HG03565 (cell line): ENCODE data around the gene AHCYL2.
A peak's percentile ranks its signal among the peaks of the same experiment; 100 is the strongest.
"Not testable (repeated sequence)": the region's sequence is repeated elsewhere in the genome, so short reads cannot be mapped to it uniquely, and the experiment has no call there.

Experiments
- ATAC-seq: cut with Tn5 transposase; IDR thresholded peaks from one replicate; pipeline ENCODE4 v1.9.1; 2021; ENCODE audit warnings: mild to moderate bottlenecking, moderate library complexity; ENCODE audit not compliant: unreplicated experiment

The AHCYL2 gene

GRCh38 chr7:129208667-129209066 is 16.2 kb upstream of the AHCYL2 start:
- ATAC-seq: no peak

DNA sequence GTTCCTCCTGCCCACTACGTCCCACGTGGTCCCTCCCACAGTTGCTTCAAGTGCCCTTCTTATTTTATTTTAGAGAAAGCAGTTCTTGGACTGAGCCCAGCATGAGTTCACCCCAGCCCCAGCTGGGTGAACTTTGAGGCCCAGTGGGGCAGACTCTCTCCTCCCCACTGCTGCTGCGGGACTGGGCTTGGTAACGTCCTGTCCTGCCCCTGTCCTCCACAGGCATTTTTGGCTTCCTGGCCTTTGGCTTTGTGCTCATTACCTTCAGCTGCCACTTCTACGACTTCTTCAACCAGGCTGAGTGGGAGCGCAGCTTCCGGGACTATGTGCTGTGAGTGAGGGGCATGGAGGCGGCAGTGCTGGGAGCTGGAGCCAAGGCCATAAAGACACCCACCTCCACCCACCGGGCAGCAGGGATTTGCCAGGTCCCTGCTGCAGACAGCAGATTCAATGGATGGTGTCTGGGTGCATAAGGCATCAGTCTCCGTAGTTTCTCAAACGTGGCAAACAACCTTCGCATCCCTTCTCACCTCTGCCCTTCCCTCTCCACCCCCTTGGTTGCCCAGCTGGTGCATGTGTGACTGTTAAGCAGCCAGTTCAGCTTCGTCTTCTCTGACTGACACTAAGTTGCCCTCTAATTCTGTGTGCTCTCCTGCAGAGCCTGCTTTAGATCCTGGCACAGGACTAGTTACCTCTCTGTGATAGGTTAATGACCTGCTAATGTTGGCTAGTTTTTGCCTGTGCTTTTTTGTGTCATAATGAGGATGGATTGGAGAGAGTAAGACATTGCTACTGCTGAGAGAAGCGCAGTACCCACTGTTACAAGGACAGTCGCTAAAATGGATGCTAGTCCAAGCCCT is 15.5 kb upstream of the AHCYL2 start:
- ATAC-seq: no peak

GRCh38 chr7:129210256-129210988 is 14.4 kb upstream of the AHCYL2 start:
- no peak for ATAC-seq

- ATAC-seq: no peak
These were observed 13.9 kb upstream of the AHCYL2 start for GRCh38 chr7:129210989-129211312.

DNA sequence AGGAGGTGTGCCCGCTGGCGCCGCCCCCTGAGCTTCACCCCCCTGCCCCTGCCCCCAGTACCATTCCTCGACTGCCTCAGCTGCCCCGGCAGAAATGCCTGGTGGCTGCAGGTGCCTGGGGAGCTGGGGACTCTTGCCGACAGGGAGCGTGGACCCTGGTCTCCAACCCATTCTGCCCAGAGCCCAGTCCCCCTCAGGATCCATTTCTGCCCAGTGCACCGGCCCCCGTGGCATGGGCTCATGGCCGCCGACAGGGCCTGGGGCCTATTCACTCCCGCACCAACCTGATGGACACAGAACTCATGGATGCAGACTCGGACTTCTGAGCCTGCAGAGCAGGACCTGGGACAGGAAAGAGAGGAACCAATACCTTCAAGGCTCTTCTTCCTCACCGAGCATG is 12.7 kb upstream of the AHCYL2 start:
- ATAC-seq: no peak

DNA sequence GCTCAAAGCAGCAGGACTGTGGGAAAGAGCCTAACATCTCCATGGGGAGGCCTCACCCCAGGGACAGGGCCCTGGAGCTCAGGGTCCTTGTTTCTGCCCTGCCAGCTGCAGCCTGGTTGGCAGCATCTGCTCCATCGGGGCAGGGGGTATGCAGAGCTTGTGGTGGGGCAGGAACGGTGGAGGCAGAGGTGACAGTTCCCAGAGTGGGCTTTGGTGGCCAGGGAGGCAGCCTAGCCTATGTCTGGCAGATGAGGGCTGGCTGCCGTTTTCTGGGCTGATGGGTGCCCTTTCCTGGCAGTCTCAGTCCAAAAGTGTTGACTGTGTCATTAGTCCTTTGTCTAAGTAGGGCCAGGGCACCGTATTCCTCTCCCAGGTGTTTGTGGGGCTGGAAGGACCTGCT is 12.2 kb upstream of the AHCYL2 start:
- no peak for ATAC-seq

GRCh38 chr7:129213828-129214227 is 11.0 kb upstream of the AHCYL2 start:
- no peak for ATAC-seq

GRCh38 chr7:129215691-129216090 is 9.1 kb upstream of the AHCYL2 start:
- ATAC-seq: not testable (repeated sequence)

- not testable (repeated sequence) for ATAC-seq
These were observed 8.6 kb upstream of the AHCYL2 start for GRCh38 chr7:129216101-129216715.

GRCh38 chr7:129216821-129217416 is 7.9 kb upstream of the AHCYL2 start:
- not testable (repeated sequence) for ATAC-seq

- no peak for ATAC-seq
These were observed 6.2 kb upstream of the AHCYL2 start for GRCh38 chr7:129218514-129219062.

DNA sequence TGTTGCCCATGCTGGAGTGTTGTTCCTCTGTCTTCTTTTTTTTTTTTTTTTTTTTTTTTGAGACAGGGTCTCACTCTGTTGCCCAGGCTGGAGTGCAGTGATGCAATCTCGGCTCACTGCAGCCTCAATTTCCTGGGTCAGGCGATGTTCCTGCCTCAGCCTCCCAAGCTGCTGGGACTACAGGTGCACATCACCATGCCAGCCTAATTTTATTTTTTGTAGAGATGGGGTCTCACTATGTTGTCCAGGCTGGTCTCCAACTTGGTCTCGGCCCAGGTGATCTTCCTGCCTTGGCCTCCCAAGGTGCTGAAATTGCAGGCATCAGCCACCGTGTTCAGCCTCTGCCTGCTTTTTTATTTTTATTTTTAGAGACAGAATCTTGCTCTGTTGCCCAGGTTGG is 5.7 kb upstream of the AHCYL2 start:
- ATAC-seq: not testable (repeated sequence)

DNA sequence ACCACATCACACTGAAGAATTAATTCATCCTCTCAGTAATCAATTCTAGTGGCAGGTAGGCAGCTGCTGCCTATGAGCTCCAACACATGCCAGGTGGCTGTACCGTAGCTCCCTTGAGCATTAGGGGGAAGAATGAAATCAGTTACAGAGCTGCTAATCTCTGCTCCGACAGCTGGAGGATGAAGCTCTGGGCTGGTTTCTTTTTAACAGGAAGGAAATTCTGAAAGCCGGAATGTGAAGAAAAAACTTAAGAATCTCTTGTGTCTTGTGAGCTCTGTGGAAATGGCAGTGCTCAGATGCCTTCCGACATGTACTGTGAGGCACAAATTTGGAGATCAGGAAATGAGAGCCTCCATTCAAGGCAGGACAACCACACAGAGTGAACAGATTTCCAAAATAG is 2.8 kb upstream of the AHCYL2 start:
- no peak for ATAC-seq

DNA sequence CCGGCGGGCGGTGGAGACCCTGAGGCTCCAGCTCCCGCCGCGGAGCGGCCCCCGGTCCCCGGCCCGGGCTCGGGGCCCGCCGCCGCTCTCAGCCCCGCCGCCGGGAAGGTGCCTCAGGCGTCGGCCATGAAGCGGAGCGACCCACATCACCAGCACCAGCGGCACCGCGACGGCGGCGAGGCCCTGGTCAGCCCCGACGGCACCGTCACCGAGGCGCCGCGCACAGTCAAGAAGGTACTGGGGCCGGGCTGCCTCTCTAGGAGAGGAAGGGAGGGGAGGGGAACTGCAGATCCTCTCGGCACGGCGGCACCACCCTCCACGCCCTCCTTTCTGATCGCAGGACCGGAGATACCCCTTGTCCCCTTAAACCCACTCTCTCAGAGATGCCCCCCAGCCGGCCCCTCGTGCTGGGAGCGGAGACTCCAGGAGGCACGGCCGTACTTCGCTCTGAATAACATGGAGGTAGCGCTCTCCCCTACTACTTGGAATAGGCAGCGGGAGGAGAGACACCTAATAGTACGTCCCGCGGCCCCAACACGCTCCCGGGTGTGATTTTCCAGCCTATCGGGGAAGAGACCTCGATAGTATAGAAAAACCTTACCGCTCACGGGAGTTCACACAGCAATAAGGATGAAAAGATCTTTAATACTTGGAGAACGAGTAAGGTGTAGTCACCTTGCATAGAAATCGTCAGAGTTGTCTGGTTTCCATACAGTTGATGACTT is 538 bp downstream of the AHCYL2 start:
- peak; percentile 22 for ATAC-seq

GRCh38 chr7:129225931-129226572 is 1.2 kb downstream of the AHCYL2 start:
- ATAC-seq: no peak

DNA sequence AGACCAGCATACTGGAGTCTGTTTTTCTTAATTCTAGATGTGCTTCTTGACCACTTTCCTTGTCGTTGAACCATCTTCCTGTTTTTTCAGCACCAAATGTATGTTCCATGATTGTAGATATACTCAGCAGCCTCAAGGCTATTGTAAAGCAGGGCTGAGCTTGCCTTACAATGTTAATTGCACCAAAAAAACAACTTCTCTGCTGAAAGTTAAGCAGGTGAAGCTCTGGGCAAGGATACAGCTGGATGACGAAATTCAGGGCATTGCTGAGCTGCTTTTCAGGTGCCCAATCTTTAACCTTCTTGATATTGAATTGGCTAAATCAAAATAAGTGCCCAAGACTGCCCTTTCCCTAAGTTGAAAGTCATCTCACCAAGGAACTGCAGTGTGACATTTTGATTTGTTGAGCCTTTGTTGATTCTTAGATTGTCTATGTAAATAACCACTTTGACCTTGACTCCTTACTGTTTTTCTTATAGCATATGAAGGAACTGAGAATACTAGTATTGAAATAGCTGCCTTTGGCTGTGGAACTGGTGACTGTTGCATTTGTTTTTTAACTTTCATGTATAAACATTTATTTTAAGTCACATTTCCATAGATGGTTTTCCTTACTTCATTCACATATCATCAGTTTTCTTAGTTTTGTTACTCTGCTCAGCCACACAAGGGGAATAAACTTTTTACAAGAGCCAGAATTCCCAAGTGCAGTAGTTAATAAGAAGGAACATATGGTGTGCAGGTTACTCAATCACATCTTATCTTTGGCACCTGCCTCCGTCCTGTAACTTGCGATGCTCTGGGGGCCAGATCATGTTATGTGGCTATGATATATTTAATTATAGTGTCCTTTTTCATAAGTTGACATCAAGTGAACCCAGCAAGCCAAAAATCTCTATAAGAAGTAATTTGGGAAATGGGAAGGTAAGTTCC is 3.1 kb downstream of the AHCYL2 start:
- ATAC-seq: no peak

GRCh38 chr7:129228633-129229032 is 3.8 kb downstream of the AHCYL2 start:
- no peak for ATAC-seq

GRCh38 chr7:129231666-129232065 is 6.8 kb downstream of the AHCYL2 start:
- ATAC-seq: no peak

GRCh38 chr7:129238546-129238945 is 13.7 kb downstream of the AHCYL2 start:
- ATAC-seq: no peak
